GM06990 (cell line): ENCODE measurements around the gene CDKN1C.

Source experiments
- DNase-seq: peaks from one replicate; pipeline ENCODE4 v3.0.0-alpha.2; 2011; ENCODE audit not compliant: insufficient read length; ENCODE audit errors: extremely low read depth
- H3K27me3 ChIP-seq: replicated peaks from 2 replicates; pipeline ENCODE4 v1.6.0; 2011; ENCODE audit warnings: low read length; ENCODE audit not compliant: control insufficient read depth, insufficient read depth
- H3K36me3 ChIP-seq: 2 replicates; pipeline ENCODE4 v1.5.1; 2011; ENCODE audit warnings: low read length; ENCODE audit not compliant: control insufficient read depth, insufficient read depth
- H3K4me3 ChIP-seq: replicated peaks from 2 replicates; pipeline ENCODE4 v1.5.1; 2011; ENCODE audit warnings: low read depth, mild to moderate bottlenecking, control low read depth, low read length
- TF ChIP-seq, protein P1 (sequence below): IDR thresholded peaks from 2 replicates; pipeline ENCODE4 v1.5.1; 2011; ENCODE audit warnings: low read length, control low read depth, mild to moderate bottlenecking, inconsistent platforms; ENCODE audit not compliant: insufficient read depth, poor library complexity, severe bottlenecking

The CDKN1C gene

GRCh38 chr11:2849994-2850770 lies 35.4 kb downstream of the CDKN1C start:
- no peak for DNase-seq
- Histone ChIP-seq H3K27me3 (no peaks in the 10 kb centered on the region; the same call in 1 of the 2 replicates), H3K4me3 (no peak overlapping the region), H3K36me3 (no peaks in the 10 kb centered on the region)
- TF ChIP-seq, protein P1, sequence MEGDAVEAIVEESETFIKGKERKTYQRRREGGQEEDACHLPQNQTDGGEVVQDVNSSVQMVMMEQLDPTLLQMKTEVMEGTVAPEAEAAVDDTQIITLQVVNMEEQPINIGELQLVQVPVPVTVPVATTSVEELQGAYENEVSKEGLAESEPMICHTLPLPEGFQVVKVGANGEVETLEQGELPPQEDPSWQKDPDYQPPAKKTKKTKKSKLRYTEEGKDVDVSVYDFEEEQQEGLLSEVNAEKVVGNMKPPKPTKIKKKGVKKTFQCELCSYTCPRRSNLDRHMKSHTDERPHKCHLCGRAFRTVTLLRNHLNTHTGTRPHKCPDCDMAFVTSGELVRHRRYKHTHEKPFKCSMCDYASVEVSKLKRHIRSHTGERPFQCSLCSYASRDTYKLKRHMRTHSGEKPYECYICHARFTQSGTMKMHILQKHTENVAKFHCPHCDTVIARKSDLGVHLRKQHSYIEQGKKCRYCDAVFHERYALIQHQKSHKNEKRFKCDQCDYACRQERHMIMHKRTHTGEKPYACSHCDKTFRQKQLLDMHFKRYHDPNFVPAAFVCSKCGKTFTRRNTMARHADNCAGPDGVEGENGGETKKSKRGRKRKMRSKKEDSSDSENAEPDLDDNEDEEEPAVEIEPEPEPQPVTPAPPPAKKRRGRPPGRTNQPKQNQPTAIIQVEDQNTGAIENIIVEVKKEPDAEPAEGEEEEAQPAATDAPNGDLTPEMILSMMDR, result no peak

DNA sequence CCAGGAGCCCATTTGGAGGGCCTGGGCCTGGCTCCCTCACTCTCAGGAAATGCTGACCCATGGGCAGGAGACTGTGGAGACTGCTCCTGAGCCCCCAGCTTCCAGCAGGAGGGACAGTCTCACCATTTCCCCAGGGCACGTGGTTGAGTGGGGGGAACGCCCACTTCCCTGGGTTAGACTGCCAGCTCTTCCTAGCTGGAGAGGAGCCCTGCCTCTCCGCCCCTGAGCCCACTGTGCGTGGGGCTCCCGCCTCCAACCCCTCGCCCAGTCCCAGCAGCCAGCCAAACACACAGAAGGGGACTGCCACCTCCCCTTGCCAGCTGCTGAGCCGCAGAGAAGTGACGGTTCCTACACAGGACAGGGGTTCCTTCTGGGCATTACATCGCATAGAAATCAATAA lies 37.1 kb downstream of the CDKN1C start:
- no peak overlapping the region for H3K4me3 ChIP-seq
- no peaks in the 10 kb centered on the region; the same call in 1 of the 2 replicates for H3K27me3 ChIP-seq
- TF ChIP-seq, protein P1, result no peak
- no peak for DNase-seq
- no peaks in the 10 kb centered on the region for H3K36me3 ChIP-seq

GRCh38 chr11:2847561-2847960 lies 38.0 kb downstream of the CDKN1C start:
- no peak for DNase-seq
- TF ChIP-seq, protein P1, result no peak
- Histone ChIP-seq H3K27me3 (no peaks in the 10 kb centered on the region; the same call in 1 of the 2 replicates), H3K4me3 (no peak overlapping the region), H3K36me3 (no peaks in the 10 kb centered on the region)

DNA sequence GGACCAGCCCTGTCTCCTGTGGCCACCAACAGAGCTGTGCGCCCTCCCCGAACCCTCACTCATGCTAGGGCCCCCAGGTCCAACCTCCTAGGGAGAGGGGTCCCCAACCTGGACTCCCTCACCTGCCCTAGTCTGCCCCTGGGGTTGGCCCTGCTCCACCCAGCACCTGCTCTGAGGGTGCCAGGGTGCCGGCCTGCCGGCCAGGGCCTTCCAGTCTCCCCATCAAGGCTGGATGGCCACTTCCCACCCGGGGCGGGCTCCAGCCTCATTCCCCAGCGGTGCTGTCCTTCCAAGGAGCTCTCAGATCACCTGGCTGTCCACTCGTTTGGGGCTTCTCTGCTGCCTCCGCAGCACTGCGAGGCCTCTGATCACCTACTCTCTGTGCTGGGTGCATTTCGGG lies 39.1 kb downstream of the CDKN1C start:
- H3K36me3 ChIP-seq, result no peaks in the 10 kb centered on the region
- H3K4me3 ChIP-seq, result no peak overlapping the region
- no peaks in the 10 kb centered on the region; the same call in 1 of the 2 replicates for H3K27me3 ChIP-seq
- TF ChIP-seq, protein P1, result no peak
- DNase-seq, result no peak

DNA sequence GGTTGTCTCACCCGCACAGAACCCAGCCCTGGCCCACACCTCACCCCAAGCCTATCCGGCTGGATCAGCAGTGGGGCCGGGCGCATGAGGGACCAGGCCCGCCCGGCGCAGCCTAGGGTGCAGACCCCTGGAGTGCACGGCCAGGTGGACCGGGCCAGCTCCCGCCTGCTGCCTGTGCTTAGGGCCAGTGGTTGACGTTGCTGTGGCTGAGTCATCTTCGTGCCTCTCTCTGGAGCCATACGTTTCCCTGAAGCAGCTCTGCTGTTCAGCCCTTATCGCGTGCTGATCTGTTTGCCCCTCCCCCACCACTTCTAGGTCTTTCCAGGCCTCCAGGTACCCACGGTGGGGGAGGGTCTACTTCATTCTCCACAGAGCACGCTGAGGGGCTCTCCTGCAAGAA lies 39.5 kb downstream of the CDKN1C start:
- Histone ChIP-seq H3K27me3 (no peaks in the 10 kb centered on the region; the same call in 1 of the 2 replicates), H3K36me3 (no peaks in the 10 kb centered on the region), H3K4me3 (no peak overlapping the region)
- no peak for DNase-seq
- TF ChIP-seq, protein P1, result no peak

DNA sequence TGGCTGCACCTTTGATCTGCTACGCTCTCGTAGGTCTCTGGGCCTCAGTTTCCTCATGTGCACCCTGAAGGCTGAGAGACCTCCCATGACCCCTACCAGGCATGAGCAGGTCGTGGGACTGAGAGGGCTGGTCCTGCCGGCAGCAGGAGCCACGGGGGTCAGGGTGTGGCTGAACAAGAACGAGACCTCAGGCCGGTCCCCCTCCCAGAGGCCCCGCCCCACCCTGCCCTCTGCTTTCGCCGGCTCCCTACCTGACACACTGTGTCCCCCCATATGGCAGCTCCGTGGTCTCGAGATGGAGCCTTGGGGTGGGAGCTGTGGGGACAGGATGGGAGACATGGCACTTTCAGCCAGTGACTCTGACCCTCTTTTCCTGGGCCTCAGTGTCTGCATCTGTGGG lies 40.6 kb downstream of the CDKN1C start:
- Histone ChIP-seq H3K36me3 (no peaks in the 10 kb centered on the region), H3K4me3 (no peak overlapping the region), H3K27me3 (no peaks in the 10 kb centered on the region; the same call in 1 of the 2 replicates)
- no peak for DNase-seq
- TF ChIP-seq, protein P1, result no peak
